LNCaP clone FGC (cell line): Measurements from ENCODE around the gene SHROOM3.

Experiments
- DNase-seq: peaks from one replicate; pipeline ENCODE4 v3.0.0-alpha.2; 2011; ENCODE audit warnings: low read depth
- H3K4me3 ChIP-seq: 2 replicates; pipeline ENCODE4 v1.5.1; 2011; ENCODE audit warnings: mild to moderate bottlenecking, low read depth, low read length, control low read depth
- CTCF ChIP-seq: IDR thresholded peaks from 2 replicates; pipeline ENCODE4 v1.5.1; 2012; ENCODE audit warnings: mild to moderate bottlenecking; ENCODE audit not compliant: control insufficient read depth, insufficient read depth; ENCODE audit errors: extremely low read depth

SHROOM3 gene

GRCh38 chr4:76823495-76823894, 388.5 kb downstream of the SHROOM3 start:
- DNase-seq: no peak
- H3K4me3 ChIP-seq: no peak overlapping the region
- TF ChIP-seq CTCF: no peak

GRCh38 chr4:76830612-76830963, 395.6 kb downstream of the SHROOM3 start:
- TF ChIP-seq CTCF: no peak
- no peak overlapping the region for H3K4me3 ChIP-seq
- DNase-seq: no peak

GRCh38 chr4:76830964-76831703, 396.1 kb downstream of the SHROOM3 start:
- TF ChIP-seq CTCF: no peak
- DNase-seq: peak; percentile 18
- no peak overlapping the region for H3K4me3 ChIP-seq

- no peak overlapping the region for H3K4me3 ChIP-seq
- TF ChIP-seq CTCF: no peak
- DNase-seq: no peak
These were observed 396.8 kb downstream of the SHROOM3 start for GRCh38 chr4:76831711-76832373.
